Activated gamma-delta T cell treated with anti-CD3 and anti-CD28 coated beads, Interleukin-2, amount 50 U/mL, for 16 hours (primary cell): Measurements from ENCODE around the gene RALGAPB.
"Not testable (repeated sequence)": the region's sequence is repeated elsewhere in the genome, so short reads cannot be mapped to it uniquely, and the experiment has no call there.

Source experiments
- DNase-seq: peaks from one replicate; pipeline ENCODE4 v3.0.0-alpha.2; 2020; ENCODE audit warnings: low read depth

Gene RALGAPB

DNA sequence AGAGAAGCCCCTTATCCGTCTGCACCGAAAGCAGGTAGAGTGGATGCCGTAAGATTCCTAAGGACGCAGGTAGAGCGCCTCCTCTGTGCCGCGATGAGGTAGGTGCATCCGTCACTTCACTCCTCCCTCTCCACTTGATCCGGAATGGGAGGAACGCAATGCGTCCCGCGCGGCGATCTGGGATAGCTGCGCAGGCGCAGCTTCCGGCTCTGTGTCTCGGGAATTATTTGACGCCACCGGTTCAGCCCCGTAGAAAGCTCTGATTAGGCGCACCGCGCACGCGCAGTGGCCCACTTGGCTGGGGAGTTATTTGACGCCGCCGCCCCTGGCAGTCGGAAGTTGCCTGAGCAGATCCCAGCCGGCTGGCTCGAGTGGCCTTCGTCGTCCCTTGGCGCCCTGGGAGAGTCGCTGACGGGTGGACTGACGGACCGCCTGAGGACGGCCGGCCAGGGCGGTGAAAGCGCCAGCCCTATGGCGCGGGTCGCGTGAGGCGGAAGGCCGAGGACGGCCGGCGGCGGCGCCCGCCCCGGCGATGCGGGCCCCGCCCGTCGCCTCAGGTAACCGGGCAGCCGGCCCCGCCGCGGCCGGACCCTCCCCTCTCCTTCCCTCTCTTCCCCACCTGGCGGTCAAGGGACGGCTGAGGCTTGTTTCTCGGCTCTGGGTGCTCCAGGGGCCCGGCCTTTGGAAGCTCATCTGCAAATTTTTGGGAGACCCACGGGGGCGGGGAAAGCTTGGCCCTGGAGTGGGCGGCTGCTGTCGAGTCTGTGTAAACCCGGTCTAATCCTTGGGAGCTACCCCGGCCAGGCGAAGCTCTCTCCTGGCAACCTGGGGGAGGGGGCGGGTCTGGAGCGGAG is at the start of gene RALGAPB:
TSS of gene RALGAPB (plus strand) at position 331 of the 854 bp plus-strand sequence. CDS start 15,590 bp downstream, outside the sequence.
- DNase-seq: peak; percentile 97

DNA sequence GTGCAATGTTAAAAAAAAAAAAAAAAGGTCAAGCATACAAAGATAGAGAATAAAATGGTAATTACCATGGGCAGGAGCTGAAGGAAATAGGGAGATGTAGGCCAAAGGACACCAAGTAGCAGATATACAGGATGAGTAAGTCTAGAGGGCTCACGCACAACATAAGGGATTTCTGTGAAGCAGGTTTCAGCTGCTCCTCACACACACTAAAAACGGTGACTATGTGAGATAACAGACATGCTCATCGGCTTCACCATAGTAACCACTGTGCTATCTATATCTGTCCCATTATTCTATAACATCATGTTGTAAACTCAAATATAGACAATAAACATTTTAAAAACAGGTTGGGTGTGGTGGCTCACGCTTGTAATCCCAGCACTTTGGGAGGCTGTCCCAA is 49.1 kb upstream of the RALGAPB start:
- DNase-seq: no peak

DNA sequence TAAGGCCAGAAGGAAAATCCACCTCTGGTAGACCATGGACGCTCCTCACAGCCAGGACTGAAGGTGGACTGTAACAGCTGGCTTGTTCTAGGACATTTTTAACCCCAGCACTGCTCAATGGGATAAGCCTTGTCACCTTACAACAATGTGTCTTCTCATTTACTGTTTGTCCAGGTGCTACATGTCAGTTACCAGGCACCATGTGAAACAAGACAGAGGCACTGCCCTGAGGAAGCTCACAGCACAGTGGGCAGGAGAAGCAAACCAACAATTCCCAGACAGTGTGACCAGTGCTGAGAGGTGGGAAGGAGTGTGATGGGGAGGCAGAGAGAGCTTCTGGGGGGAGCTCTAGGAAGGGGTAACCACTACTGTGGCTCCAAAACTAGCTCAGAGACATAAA is 48.2 kb upstream of the RALGAPB start:
- no peak for DNase-seq

DNA sequence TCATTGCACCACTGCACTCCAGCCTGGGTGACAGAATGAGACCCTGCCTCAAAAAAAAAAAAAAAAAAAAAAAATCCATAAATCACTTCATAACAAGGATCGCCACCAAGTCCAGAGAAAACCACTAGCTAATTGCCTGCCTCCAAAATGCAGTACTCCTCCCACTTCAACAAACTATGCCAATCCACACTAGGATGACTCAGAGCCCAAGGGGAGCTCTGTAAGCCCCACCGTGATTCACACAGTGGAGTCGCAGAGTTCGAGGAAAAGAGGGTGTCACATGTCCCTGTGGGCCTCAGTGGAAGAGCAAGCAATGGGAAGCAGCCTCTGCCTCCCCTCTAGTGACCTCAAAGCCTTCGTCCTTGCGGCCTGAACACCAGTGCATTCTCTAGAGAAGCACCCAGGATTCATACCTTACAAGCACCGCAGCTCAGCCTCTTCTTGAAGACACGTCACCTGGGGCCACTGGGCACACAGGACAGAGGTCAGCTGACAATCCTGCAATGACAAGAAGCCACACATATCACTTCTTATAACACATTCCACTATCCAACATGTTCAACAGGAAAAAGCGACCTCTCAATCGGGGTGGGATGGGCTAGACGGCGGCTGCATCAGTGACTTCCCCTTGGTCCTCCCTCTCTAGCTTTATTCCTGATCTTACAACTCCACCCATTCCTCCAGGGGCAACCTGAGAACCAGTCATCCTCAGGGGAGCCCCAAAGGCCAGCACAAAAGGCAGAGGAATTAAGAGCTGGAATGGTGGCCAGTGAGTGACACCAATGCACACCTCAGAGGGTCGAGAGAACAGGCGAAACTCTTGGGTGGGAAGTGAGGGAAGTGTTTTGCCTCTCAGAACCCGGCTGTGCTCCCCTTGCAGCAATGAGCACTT is 46.4 kb upstream of the RALGAPB start:
- no peak for DNase-seq

DNA sequence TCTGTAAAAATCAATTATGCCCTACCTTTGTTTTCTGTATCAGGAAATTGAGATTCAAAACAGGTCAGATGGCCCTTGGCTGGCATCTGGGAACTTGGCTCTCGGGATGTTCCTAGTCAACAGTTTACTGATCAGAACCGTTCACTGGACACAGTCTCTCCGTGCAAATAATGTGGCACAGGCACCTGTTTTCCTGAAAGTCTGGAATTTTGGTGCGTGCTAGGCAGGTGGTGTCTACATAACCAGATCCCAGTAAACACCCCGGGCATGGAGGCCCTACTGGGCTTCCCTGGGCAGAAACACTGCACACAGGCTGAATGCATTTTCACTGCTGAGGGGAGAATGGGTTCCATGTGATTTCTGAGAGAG is 45.0 kb upstream of the RALGAPB start:
- DNase-seq: no peak

DNA sequence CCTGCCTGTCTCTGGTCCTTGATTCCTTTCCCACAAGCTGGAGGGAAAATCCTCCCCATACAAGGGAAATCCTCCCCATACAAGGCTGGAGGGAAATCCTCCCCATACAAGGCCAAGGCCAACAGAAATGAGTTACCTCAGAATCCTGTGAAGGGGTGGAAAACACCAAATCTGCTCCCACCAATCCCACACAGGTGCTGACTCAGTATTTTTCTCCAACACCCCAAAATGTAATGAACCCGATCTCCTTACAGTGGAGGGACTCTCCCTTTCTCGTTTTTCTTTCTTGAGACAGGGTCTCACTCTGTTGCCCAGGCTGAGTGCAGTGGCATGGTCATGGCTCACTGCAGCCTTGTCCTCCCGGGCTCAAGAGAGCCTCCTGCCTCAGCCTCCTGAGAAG is 43.8 kb upstream of the RALGAPB start:
- DNase-seq: no peak

DNA sequence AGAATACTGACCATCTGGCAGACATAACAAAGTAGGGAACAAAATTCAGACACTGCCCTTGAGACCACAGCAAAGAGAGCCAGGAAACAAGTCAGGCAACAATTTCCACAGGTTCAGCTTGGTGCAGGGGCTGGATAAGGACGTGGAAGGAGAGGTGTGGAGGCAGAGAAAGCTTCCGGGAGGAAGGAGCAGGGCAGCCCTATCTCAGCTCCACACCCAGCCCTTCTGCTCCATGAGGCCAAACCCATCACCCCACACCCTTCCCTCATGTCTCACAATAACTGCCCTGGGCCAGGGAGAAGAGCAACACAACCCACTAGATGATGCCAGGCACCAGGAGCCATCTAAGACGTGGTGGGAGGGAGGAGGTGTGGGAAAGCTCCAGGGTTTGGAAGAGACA is 43.3 kb upstream of the RALGAPB start:
- DNase-seq: no peak

DNA sequence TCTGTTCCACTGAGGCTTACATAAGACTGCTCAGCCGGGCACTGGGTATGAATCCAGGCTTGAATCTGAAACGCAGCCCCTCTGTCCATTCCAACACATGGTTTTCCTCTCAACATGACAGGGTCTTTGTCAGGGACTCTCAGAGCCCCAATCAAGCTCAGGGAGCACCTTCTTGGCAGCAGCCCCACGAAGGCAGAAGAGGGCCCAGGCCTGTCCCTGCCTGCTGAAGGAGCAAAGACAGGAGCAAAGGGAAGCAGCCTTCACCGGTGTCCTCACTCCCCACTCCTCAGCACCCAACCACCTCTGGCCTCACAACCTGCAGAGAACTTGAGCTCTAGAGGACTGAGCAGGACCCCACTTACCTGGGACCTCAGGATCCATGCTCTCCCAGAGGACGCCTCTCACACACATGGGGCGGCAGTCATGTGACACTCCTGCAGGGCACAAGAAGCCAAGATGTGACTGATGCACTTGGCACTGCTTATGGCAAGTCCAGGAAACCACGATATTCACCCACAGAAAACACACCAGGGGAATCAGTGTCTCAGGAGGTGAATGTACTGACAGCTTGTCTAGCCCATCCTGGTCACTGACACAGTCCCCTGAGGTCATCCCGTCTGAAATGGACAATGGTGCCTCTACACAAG is 41.8 kb upstream of the RALGAPB start:
- DNase-seq: no peak

DNA sequence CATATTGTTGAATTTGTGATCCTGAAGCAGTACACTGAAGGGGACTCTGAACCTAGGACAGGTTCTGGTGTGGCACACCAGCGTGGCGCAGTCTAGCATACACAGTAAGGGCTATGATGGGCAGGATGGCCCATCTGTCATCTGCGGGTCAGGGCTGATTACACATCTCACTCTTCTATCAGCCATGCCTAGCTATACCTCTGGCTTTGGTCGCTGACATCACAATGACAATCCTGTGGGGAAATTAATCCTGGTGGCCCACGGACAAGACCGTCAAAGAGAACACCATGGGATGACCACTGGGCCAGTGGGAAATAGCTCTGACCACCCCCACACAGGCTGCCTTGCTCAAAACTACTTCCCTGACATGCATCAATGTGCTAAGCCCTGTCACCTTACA is 40.4 kb upstream of the RALGAPB start:
- no peak for DNase-seq

DNA sequence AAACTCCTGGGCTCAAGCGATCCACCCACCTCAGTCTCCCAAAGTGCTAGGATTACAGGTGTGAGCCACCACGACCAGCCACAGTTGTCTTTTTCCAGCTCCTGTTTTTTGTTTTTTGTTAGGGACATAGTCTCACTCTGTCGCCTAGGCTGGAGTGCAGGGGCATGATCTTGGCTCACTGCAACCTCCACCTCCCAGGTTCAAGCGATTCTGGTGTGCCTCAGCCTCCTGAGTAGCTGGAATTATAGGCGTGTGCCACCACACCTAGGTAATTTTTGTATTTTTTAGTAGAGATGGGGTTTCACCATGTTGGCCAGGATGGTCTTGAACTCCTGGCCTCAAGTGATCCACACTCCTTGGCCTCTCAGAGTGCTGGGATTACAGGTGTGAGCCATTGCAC is 39.8 kb upstream of the RALGAPB start:
- DNase-seq: not testable (repeated sequence)

DNA sequence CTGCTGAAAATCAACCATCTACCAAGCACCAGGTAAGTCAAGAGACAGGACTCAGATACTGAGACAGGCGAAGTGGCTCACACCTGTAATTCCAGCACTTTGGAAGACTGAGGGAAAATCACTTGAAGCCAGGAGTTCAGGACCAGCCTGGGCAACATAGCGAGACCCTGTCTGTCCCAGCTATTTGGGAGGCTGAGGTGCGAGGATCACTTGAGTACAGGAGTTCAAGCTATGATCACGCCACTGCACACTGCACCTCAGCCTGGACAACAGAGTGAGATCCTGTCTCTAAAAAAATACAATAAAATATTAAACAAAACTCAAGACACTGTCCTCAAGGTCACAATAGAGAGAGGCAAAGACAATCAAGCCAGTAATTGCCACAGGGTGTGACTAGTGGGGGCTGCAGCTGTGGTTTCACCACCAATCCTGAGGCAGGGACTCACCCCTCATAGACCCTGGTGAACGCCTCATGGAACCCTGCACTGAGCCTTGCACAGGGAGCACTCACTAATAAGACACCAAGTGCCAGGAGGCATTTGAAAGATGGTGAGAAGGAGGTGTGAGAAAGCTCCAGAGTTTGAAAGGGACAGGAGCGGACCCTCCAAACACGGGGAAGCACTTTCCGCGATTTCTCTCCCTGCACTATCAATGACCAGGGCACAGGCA is 39.2 kb upstream of the RALGAPB start:
- DNase-seq: no peak

DNA sequence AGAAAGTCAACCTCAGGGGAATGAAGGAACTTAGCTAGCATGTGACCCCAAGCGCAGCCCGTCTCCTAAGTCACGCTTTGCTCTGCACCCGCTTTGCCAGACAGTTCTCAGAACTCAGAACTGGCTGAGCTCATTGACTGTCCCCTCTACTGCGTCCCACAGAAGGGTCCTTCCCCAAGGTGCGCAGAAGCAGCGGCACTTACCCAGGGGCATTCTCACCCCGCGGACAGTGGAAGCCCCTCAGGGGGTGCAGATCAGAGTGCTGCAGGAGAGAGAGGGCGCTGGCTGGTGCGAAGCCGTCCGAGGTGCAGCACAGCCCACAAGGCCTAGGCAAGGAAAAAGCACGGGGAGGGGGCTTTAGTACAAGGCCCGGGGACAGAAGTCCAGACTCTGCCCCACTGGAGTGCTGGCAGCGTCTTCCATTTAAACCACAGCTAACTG is 38.3 kb upstream of the RALGAPB start:
- DNase-seq: no peak

DNA sequence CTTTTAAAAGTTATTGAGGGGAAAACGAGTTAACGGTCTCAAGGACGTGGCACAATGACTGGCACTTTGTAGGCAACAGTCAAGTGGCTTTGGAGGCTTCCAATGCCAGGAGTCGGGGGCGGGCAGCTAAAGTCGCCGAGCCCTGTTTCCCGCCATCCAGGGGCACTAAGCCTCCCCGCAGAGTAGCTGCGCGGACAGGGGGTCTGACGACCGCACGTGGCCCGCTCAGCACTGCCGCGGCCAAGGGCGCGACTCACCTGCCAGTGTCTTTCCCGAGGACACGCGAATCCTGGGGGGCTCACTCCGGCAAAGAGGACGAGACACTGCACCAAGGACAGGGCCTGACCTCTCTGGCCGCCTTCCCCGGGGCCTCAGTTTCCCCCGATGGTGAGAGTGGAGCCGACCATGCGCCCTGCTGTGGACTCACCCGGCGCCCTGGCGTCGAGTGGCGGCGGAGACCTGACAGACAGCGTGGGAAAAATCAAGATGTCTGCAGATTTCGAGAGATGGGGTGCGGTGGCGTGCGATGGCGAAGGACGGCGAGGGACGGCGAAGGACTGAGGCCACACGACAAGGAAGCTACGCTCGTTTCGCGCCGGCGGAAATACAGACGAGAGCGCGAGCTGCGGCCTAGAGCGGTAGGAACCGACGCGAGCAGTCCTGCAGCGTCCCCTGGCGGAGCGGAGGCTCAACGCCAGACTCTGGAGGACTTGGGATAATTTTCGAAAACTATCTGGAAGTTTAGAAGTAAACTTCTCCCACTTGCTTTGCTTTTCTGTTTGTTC is 37.7 kb upstream of the RALGAPB start, which contains the start of gene SNHG17:
TSS of gene SNHG17 (minus strand) at position 559 of the 785 bp plus-strand sequence.
- peak; percentile 82 for DNase-seq

DNA sequence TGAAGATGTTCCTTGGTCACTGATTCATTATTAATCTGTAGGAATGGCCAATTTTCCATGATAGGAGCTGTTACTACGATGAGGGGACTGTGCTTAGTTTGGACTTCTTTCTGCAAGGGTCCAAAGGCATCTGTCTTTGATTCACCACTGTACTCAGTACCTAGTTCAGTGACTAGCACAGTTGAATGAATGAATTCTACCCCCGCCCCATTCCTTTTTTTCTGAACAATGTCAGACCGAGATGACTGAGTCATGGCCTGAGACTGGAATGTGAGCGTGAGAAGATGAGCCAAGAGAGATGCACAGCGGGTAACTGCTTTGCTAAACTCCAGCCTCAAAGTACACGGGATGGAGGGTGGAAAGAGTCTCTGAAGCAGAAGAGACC is 37.1 kb upstream of the RALGAPB start:
- DNase-seq: no peak

DNA sequence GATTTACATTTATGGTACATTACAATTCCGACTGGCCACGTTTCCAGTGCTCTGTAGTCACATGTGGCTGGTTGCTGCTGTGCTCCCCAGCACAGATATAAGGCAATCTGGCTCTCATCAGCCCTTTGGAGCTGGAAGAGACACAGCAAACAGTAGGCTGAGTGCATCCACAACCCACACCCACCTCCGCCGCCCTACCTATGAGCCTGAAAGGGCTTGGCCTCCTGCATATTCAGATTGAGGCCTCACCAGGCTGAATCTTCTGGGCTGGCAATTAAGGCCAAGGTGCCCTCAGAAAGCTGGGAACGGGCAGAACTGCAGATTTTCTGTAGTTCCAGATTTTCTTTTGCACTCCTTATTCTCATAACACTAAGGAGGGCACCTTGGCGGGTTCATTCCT is 34.8 kb upstream of the RALGAPB start:
- no peak for DNase-seq

DNA sequence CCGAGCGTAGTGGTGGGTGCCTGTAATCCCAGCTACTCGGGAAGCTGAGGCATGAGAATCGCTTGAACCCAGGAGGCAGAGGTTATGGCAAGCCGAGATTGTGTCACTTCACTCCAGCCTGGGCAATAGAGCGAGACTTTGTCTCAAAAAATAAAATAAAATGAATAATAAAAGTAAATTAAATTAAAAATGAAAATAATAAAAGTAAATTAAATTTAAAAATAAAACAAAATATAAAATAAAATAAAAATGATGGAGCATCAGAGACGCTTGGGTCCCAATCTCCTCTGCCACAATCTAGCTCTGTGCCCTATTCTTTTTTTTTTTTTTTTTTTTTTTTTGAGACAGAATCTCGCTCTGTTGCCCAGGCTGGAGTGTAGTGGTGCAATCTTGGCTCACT is 31.5 kb upstream of the RALGAPB start:
- DNase-seq: not testable (repeated sequence)

DNA sequence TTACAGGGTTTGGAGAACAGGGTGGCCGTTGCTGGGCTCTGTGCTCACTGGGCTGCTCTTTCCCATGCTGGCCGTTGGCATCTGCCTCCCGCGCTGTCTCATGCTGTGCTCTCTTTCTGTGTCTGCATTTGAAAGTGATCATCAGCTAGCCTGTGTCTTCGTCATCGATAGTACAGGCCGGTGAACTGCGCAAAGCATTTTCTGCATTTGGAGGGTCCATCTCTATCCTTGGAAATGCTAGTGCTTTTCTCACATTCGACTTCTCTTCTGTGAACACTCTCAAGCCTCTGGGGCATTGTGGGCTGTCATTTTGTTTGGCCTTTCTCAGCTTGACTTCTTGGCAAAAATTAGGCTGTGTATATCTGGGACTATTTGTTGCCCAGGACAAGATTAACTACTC is 30.7 kb upstream of the RALGAPB start:
- DNase-seq: no peak

DNA sequence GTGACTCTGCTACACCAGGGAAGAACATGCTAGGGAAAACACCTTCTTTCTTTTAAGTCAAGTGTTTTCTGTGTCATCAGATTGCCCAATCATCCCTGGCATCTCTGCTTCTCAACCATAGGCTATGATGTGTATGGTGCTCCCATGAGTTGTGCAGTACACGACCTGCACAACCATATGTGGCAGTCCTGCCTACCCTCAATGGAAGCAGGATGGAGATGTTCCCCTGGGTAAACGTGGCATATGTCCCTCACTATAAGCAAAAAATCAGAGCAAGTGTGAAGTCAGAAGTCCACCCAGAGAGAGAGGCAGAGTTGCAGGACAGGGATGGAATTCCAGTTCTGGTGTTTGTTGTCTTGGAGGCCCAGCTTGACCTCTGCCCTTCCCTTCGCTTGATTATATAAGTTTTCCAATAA is 27.3 kb upstream of the RALGAPB start:
- DNase-seq: no peak

DNA sequence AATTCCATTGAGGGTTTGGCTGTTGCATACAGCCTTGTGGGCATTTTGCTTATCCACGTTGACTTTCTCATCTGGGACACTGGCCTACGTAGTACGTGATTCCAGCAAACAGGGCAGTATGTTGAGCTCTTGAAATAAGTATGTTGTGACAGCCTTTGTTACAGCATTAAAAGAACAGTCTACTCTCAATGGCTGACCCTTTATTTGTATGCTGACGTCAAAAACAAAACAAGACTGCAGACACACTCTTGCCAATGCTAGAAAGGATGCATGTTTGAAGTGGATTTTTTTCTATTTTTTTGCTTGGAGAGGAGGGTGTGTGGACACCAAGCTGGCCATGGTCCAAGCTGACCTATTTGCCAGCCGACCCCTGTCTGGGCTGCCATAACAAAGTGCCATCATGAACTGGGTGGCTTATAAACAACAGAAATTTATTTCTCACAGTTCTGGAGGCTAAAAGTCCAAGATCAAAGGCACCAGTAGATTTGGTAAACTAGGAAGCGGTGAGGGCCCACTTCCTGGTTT is 26.7 kb upstream of the RALGAPB start:
- DNase-seq: no peak

DNA sequence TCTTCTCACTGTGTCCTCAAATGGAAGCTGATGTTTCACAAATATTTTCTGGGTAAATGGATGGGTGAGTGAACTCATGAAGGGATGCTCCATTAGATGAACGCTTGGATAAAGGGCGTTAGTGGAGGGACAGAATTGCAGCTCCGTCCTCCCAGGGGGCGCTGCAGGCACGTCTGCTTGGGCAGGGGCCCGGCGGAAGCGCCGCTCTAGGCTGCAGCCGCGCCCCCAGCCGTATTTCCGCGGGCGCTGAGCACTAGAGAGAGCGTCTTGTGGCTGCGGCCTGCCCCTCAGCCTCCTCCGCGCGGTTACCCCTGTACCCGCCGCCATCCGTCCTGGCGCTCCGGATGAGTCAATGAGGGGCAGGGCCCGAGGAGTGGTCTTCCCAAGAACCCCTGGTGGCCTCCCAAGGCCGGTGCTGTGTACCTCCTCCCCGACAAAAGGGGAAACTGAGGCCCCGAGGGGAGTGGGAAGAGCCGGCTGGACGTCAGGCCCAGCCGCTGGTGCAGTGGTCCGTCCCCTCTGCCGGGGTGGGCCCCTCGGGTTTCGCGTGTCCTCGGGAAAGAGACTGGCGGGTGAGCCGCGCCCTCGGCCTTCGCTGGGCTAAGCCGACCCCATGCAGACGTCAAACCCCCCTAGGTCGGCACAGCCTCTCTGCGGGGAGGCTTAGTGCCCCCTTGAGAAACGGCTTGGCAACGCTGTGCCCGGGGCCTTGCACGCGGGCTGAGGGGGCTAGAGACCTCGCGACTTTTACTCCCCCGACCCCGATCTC is 26.0 kb upstream of the RALGAPB start:
- DNase-seq: peak; percentile 93
